MV-4-11 (cell line): Measurements from ENCODE around the gene DLX4.

Experiments
- DNase-seq: peaks from one replicate; lab custom pipeline; 2025; lab: John Stamatoyannopoulos, UW

DLX4 gene

DNA sequence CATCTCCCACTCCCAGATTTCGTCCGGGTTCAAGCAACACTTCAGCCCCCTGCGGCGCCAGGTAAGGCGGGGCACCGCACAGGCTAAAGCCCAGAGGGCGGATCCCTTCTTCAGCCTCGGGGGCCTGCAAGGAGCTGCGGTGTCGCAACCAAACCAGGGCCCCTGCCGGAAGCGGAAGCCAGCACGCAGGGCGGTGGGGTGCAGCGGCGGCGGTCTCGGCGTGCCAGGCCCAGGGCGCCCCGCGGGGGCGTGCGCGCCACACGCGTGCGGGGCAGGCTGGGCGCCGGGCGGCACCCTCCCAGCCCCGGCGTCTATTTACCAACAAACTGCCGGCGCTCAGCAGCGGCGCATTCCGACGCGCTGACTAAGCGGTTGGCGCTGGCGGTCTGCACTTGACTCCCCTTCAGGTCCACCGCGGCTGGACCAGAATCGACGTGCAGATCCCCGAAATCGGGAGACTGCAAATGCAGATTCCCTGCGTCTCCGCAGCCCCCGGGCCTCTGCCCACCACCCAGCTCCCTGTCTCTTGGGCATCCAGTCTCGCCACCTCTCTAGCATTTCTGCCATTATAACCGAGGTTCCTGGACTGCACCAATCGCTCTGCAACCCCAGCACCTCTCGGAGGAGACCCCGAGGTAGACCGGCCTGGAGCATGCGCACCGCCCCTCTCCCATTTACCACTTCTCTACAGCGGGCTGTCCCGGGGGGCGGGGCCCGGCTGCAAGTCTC is 421 bp upstream of the DLX4 start:
- DNase-seq, result peak; percentile 80

DNA sequence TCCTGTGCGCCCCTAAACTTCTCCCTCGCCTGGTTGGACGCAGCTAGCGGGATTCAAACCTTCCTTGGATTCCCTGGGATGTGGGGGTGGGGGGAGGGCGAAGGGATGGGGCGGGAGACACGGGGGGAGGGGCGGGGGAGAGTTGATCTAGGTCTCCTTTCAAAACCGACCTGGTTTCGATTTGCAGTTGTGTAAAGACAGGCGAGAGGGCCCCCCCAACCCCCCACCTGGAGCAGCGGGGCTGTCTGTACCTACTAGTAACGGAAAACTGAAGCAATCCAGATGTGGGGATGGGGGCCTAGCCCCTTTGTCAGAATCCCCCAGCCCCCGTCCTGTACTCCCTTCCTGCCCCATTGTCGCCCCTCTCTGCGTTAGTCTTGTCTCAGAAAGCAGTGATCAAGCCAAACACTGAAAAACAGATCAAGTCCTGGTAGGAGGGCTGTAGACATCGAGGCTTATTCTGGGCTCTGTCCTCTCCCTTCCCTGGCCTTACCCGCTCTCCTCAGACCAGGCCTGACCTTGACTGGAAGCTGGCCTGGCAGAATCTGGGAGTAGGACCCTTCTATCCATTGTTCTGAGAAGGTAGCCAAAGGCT is 902 bp downstream of the DLX4 start:
- no peak for DNase-seq

DNA sequence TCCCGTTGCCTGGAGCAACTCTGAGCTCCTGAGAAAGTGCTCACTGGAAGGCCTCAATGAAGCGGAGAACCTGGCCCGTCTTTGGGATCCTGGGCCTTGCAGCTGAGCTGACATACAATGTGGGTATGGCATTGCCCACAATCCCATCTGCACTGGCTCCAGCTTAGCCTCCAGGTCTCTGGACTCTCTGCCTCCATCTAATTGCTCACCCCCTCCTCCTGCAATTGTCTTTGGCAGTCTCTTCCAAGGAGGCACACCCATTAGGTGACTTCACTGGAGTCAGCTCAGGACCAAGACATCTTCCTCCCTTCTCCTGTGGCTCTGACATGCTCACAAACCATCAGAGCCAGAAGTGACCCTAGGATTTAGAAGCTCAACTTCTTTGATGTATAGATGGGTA is 1.5 kb downstream of the DLX4 start:
- no peak for DNase-seq

DNA sequence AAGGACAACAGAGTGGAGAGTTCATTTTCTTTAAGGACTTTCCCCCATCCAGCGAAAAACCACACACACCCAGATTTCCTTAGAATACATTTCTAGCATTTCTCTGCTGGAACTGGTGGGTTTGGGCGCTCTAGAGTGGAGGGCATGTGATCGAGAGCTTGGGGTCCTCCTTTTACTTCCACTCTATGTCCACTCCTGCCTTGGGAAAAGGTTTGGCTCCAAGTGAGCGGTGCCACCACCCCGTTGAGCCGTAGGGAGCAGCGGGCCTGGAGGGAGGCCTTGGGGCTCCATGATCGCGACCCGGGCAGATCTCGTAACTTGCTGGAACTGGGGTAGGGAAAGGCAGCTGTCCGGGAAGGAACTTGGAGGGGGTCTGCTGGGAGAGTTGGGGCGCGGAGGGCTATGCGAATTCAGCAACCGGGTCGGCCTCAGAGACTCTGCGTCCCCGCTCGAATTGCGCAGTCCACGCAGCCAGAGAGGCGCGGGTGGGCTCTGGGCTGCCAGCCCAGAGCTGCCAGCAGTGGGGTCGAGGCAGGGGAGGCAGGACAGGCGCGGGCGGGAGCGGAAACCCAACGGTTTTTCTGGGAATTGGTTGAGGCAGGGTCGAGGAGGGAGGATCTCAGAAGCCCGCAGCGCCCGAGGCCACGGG is 2.3 kb downstream of the DLX4 start:
- no peak for DNase-seq

DNA sequence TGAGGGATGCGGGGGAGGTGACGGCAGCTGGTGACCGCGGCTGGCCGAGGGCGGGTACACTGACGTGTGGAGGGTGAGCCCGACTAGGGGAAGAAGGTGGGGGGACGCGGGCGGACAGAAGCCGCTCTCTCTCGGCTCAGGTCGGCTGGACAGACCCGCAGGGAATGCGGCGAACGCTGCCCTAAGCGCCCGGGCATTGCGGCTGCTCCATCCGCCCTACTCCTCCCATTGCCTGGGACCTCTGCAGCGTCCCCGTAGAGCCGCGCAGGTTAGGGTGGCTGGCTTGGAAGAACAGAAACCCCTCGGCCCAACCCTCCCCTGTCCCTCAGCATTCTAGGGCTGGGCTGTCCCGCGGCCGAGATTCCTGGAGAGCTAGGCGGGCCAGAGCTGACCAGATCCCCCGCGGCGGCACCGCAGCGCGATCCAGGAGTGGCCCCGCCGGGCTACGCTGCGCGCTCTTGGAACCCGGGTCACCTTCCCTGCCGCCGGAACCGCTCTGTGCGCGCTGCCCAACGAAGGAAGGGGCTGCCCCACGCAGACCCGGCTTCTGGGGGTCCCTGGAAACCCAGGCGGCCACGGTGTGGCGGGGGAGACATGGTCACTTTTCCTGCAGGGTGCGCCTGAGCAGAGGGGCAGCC is 3.0 kb downstream of the DLX4 start:
- peak; percentile 18 for DNase-seq

DNA sequence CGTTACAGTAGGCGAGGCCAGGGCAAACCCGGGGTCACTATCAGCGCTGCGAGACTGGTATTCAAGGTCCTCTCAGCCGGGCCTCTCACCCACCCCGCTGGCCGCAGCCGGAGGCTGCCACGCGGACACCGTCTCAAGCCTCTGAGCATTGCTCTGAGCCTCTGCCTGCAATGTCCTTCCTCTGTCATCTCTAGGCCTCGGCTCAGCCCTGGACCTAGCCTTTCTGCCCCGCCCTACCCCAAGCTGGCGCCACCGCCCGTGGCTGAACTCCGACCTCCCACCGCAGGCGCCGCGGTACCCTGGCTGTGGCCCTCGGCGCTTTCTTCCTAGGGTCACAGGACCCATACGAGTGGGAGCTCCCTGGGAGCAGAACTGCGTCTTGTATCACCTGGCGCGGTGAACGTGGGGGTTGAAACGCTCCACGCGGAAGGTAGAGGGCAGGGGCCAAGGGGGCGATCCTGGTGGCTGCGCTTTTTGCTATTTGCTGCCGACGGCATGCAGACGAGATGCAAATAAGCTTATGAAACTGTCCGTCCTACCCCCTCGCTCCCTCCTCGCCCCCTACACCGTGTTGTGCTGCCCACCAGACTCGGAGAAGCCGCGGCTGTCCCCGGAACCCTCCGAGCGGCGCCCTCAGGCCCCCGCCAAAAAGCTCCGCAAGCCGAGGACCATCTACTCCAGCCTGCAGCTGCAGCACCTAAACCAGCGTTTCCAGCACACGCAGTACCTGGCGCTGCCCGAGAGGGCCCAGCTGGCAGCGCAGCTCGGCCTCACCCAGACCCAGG is 3.7 kb downstream of the DLX4 start:
- DNase-seq, result no peak

DNA sequence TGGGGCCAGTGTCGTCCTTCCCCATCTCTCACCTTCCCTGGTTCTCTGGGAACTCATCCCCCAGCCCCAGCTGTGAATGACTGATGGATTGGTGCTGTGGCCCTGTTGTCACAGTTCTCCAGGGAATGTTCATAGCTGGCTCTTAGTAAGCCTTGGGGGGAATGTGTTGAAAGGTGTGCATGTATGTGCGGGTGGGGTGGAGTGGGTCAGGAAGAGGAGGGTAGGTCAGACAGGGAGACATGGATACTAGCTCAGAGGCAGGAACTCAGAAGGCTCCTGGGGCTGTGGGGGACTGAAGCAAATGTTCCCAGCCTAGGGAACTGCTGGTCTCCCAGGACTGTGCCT is 4.3 kb downstream of the DLX4 start:
- DNase-seq, result no peak

DNA sequence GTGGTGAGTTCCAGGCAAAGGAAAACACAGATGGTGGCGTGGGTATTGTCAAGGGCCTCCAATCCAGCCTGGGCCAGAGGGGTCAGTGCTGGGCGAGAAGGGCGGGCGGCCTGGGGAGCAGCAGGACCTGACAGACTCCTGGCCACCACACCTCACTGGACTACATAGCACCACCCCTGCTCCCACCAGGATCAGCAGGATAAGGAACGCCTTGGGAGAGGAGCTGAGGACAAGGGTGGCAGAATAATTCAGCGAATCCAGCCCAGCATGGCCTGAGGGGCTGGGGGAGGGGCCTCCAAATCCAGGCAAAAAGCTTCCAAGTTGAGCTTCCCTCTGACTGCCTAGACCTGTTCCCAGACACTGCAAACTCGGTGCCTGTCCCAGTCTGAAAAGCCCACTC is 6.5 kb downstream of the DLX4 start:
- no peak for DNase-seq

DNA sequence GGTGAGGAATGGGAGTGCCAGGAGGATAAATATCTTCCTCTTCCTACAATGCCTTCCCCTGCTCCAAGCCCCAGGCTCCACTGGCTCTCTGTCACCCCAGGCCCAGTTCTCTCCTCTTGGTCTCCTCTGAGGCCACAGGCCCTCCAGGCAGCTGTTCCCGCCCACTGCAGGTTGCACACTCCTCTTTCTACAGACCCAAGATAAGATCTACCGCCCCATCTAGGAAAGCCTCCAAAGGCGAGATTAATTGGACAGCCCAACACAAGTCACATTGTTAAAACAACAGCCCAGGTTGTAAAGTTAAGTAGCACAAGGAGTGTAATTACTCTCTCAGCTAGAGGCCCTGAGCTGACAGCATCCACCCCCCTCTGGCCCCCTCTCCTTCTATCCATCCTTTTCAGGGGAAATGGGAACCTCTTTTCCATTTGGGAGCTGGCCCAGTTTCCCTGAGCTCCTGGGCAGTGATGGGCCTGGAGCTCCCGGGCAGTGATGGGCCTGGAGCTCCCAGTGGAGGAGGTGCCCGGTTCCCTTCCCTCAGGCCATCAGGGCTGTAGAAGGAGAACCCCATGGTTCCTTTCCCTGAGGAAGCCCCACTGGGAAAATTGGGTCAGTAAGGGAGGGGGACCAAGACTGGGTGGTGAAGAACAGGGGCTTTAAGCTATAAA is 7.3 kb downstream of the DLX4 start:
- DNase-seq, result no peak

DNA sequence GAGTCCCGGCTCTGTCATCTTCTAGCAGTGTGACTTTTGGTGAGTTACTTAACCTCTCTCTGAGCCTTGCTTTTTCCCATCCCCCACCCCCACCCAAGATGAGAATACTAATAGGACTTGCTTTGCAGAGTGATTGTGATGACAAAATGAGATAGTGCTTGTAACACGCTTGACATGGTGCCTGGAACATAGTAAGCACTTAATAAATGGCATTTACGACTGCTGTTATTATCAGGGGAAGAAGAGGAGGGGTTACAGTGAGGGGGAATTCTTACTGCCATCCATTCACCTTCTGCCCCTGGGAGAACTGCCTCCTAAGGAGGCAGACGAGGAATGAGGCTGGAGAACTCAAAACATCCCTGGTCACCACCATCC is 7.8 kb downstream of the DLX4 start:
- DNase-seq, result no peak

DNA sequence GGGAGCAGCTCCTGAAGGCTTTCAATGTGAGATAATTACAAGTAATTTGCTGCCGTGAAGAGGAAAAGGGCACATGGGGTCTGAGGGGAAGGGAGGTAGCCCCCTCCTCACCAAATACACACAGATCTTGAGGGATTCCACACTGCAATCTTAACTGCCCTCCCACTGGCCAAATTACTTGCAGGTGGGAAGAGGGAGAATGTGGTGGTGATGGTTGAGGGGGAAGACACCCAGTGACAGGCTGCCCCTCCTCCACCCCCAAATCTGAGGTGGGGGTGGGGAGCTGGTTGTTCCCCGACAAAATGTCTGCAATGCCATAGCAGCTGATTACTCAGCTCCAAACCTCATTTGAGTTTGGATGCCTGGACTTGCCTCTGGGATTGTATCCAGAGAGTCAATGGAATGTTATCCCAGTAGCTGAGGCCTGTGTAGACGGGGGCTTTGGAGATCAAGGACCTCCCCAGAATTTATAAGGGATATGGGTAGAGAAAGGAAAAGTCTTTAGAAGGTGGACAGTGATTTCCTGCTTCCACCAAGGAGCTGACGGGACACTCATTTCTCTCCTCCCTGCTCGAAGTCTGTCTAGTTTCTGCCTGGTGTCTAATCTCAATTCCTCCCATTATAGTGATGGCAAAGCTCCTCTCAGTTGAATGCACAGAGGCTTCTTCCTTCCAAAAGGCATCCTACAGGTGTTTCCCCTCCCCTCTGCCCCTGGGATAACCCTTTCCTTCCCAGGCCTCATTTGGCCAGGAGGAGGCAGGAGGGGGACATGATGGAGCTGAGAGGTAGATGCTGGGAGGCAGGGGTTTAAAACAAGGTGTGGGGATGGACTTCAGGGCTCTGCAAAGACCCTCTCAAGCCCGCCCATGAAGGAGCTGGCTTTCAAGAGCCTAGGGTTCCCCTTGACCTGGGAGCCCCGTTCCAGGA is 8.7 kb downstream of the DLX4 start:
- DNase-seq, result no peak

DNA sequence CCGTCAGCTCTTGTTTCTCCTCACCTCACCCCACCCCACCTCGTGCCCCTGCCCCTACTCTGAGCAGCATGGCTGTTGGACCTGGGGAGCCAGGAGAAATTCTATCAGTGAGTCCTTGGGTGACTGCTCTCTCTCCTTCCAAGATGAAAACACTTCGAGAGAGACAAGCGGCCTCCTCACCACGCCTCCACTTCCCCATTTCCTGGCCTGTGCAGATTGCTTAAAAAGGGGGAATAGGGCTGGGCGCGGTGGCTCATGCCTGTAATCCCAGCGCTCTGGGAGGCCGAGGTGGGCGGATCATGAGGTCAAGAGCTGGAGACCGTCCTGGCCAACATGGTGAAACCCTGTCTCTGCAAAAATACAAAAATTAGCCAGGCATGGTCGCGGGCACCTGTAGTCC is 9.5 kb downstream of the DLX4 start:
- peak; percentile 66 for DNase-seq

DNA sequence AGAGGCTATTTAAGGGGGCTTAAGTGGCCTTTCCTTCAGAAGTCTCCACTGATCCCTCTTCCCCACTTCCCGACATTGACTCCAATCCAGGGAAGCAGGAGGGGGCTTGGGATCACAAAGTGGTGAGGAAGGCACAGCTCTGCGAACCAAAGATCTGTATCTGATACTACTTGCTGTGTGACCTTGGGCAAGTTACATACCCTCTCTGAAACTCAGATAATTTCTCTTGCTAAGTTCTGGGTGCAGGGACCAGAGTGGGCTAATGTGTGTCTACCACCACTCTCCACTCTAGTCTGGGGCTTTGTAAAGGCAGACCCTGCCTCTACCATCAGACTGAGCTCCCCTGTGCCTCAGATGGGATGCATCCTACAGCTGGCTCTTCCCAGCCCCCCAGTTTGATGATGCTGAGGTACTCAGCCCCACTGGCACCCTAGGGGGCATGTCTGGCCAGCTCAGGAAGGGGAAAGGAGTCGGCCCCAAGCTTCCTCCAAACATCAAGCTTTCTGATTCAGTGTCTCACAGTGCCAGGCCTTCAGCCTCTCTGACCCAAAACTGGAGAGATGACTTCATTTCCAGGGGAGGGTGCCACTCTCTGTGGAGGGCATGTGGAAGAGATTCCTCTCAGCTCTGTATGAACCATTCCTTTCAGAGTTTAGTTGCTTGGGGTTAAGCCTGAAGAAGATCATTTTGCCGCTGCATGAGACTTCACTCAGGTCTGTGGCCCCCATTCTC is 10.9 kb downstream of the DLX4 start:
- no peak for DNase-seq

DNA sequence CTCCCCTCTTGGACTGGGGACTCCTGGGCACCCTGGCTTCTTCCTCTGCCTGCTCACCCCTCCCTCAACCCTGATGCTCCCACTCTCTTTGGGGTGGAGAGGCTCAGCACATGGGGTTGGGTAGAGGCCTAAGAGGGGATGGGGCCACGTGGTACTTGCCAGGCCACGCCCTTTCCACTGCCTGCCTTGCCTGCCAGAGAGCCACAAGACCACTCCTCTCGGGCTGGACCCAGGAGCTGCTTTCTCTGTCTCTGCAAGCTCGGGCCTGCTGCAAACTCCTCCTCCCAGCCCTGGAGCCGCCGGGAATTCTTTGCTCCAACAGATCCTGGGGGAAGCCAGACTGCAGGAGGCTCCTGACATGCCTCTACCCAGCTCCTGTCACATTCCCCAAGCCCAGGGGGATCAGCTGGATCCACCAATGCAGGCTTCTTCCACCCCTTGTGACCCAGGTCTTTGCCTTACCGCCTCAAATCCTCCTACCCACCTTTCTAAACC is 11.8 kb downstream of the DLX4 start:
- no peak for DNase-seq

DNA sequence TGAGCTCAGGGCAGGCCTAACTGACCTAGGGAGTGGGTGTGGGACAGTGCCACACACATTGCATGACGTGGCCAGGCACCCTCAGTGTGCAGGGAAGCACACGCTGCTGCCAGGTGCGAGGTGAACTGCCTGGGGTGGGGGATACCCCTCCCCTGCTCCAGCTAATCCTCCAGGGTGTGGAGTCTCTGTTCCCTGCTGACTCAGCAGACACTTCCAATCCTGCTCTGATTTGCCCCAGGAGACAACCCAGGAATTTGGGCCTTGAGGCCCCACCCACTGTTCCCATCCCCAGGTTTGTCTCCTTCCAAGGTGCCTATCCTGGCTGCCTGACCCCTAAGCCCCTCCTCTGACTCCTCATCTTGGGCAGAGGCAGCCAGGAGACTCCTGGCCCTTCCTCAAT is 15.3 kb downstream of the DLX4 start:
- DNase-seq, result no peak

DNA sequence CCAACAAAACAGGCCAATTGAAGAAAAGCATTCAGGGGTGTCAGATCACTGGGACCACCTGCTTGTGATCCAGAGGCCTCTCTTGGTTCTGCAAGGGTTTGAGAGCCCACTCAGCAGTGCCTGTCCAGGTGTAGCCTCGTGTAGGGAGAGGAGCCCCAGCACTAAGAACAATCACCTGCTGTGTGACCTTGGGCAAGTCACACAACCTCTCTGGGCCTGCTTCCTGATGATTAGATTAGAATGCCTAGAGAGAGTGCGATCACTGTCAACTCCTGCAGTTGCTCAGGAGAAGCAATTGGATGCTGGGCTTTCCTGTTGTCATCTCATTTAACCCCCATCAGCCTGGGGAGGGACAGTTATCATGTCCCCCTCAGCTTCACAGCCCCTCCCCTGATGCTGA is 15.8 kb downstream of the DLX4 start:
- DNase-seq, result no peak

DNA sequence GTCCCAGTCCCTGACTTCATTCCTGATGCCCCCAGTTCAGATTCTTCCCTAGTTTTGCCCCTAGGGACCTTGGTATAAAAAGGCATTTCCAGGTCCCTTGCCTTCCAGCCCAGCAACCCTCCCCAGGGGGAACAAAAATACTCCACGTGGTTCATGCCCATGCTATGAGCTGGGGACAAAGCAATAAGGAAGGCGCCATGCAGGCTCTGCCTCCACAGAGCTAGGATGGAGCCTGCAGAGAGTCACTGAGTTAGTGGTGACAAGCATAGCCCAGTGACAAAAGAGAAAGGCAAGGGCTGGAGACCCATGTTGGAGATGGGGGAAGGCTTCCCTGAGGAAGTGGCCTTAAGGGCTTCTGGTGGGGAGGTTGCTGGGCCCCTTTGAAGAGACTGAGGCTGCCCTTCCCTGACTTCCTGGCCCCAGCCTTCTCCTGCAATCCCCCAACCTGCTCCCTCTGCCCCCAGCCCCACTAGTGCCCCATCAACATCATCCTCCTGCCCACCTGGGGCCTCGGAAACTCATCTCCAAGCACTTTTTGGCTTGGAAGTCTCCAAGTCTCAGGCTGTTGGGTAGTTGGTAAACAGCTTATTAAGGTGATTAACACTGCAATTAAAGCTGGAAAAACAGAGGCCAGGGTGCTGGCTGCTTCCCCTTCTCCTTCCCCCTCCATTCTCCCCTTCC is 16.5 kb downstream of the DLX4 start:
- no peak for DNase-seq

DNA sequence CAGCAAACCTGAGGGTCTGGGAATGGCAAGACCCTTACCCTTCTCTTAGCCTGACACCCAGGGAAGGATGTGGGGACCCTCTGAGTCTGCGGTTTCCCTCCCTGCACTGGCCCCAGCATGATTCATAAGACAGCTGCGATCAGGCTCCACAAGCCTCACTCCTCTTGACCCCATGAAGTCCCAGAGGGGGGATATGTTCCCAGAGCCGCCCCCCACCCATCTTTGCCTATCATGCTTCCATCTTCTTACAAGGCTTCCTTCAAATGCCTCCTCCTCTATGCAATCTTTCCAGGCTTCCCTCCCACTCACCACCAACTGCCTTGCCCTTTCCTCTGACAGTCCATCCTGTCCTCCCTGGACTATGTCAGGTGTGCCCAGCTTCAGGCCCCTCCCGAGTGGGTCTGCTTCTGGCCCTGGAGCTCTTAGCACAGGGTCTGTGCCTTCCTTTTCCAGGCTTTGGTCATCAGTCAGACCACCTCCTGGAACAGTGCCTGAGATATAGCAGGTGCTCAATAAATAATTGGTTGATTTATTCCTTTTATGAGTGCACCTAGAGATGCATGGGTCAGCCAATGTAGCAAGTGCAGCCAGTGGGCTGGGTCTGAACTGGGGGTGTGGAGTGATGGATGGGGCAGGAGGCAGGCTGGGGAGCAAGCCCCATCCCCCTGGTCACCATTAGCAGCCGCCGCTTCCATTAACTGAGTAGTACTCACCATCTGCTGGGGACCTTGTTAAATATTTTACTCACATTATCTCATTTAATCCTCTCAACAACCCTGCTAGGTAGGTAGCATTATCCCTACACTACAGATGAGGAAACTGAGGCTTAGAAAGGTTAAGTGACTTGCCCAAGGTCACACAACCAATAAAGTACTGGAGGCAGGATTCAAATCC is 17.7 kb downstream of the DLX4 start:
- no peak for DNase-seq

DNA sequence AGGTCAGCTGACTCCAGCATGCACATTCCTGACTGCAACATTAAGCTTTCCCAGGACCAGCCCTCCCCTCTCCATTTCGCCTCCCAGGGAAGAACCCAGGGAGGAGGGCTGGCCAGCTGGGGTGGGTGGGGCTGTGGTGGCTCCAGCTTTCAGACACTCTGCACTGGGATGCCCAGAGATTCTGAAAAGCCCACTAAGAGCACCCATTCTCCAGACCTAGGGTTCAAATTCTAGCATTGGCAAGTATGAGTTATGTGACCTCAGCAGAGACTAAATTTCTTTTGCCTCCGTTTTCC is 18.2 kb downstream of the DLX4 start:
- no peak for DNase-seq
